HG02571 (cell line): Measurements from ENCODE around the gene MIB1.
"Not testable (repeated sequence)": the region's sequence is repeated elsewhere in the genome, so short reads cannot be mapped to it uniquely, and the experiment has no call there.

ENCODE experiments used
- ATAC-seq: cut with Tn5 transposase; IDR thresholded peaks from one replicate; pipeline ENCODE4 v1.9.1; 2021; ENCODE audit warnings: mild to moderate bottlenecking, moderate library complexity; ENCODE audit not compliant: unreplicated experiment

The MIB1 gene

GRCh38 chr18:21742315-21742687 lies 1.7 kb downstream of the MIB1 start:
- no peak for ATAC-seq

DNA sequence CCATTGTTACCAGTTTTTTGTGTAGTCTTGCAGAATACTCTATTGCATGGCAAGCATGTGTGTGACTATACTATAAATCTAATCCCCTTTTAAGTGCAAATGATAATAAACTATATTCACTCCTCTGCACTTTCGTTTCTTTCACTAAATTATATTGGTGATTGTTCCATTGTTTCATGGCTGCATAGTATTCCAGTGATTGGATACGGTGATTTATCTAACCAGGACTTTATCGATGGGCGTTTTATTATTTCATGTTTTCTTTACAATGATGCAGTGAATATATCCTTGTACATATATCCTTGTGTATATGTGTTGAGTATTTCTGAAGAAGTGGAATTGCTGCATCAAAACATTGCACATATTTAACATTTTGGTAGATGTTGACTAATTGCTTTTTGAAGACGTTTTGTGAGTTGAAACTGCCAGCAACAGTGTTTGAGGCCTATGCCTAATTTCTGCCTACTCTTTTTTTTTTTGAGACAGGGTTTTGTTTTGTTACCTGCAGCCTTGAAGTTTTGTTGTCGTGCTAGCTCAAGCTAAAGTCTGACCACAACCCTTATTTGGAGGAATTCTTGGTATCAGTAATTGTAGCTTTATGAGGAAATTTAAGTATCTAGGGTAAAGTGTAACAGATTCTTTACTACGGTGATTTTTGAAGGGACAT lies 2.7 kb downstream of the MIB1 start:
- ATAC-seq: no peak

DNA sequence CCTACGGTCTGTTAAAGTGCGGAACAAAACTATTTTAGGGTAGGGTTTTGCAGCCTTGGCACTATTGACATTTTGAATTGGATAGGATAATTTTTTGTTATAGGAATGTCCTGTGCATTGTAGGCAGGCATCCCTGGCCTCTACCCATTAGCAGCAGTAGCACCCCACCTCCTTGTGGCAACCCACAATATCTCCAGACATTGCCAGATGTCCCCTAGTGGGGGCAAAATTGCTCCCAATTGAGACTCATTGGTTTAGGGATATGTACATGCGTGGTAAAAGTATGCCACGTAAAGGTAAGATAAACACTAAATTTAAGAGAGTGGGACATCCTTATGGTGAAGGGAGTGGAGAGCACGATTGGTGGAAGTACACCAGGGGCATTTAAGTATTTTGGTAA lies 4.6 kb downstream of the MIB1 start:
- ATAC-seq: no peak

DNA sequence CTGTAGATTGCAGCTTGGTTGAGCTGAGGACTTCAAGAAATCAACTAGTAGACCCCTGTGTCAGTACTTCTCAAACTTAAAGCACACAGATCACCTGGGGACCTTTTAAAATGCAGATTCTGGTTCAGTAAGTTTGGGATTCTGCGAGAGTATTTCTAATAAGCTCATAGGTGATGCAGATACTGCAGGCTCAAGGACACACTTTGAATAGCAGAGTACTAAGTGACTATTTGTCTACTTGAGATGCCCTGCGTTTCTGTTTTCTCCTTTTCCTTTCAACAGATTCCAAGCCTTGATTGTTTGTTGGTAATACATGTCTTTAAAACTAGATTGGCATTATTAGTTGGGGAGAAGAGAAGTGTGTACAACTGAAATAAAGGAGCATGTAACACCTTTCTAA lies 6.7 kb downstream of the MIB1 start:
- no peak for ATAC-seq

DNA sequence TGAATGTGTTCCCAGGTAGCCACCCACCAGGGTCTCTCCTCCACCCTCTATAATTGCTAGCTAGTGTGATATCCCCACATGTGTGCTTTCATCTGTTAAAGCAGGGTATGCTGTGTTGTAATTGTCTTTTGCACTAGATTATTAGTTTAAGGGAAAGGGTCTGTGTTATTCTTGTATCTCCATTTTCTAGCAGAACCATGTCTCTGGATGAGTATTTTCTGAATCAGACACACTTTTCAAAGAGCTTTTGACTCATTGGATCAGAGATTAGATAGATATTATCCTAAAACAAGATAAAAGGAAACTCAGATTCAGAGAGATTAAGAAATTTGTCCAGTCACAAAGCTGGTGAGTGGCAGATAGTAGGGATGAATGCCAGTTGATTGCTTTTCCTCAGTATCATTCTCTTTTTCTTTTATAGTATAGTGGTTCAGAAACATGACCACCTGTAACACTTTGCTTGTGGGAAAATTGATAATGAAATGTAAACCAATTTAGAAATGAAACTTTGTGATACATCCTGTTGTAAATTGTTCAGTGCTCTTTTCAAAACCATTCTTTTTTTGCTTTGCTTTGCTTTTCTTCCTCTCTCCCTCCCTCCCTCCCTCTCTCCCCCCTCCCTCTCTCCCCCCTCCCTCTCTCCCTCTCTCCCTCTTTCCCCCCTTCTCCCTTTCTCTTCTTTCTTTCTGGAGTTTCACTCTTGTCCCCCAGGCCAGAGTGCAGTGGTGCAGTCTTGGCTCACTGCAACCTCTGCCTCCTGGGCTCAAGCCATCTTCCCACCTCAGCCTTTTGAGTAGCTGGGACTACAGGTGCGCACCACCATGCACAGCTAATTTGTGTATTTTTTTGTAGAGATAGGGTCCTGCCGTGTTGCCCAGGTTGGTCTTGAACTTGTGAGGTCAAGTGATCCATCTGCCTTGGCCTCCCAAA lies 7.4 kb downstream of the MIB1 start:
- no peak for ATAC-seq

GRCh38 chr18:21757833-21758232 lies 17.2 kb downstream of the MIB1 start:
- ATAC-seq: no peak

GRCh38 chr18:21759836-21760235 lies 19.2 kb downstream of the MIB1 start:
- no peak for ATAC-seq

DNA sequence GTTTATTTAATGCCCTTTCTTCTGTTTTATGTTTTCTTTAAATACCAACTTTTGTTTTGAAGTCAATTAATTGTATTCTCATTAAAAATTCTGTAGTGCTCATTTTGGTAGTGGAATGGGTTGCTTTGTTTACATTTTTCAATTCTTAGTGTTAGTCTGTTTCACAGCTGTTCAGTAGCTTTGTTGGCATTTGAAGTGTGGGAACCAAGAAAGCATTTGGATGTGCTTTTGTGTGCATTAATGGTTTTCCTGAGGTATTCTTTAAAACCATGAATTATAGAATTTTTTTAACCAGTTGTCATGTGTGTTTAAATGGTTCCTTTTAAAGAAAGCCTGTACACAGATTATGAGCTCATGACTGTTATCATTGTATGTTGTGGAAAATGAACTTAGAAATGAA lies 19.7 kb downstream of the MIB1 start:
- no peak for ATAC-seq

- no peak for ATAC-seq
Observed at GRCh38 chr18:21761471-21762115, 21.0 kb downstream of the MIB1 start.

- no peak for ATAC-seq
Observed at GRCh38 chr18:21762181-21762772, 21.7 kb downstream of the MIB1 start.

DNA sequence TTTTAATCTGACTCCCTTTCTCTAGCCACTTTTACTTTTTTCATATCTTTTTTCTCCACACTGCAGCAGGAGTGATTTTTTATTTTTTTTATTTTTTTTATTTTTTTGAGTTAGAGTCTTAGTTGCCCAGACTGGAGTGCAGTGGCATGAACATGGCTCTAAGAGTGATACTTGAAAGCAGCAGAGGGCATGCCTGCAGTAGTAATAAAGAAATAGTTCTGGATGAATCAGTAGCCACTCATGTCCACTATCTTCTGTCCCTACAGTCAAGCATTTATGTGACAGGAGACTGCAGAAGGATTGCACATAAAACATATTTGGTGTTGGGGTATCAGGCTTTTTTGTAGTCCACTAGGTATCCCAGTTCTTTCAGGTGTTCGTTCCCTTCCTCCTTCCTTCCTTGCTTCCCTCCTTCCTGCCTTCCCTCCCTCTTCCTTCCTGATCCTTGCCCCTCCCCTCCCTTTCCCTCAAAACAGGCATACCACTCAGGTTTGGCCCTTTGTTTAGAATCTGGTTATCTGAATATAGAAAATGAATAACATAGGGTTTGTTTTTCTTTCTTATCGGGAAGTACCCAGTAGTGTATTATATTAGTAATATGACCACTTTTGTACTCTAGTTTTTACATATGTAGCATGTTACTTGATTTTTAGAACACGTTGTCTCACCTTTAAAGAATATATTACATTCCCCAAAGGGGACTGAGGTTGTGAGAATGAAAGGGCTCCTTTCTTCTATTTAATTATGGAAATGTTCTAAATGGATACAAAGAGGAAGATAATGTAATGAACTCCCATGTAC lies 23.5 kb downstream of the MIB1 start:
- no peak for ATAC-seq

DNA sequence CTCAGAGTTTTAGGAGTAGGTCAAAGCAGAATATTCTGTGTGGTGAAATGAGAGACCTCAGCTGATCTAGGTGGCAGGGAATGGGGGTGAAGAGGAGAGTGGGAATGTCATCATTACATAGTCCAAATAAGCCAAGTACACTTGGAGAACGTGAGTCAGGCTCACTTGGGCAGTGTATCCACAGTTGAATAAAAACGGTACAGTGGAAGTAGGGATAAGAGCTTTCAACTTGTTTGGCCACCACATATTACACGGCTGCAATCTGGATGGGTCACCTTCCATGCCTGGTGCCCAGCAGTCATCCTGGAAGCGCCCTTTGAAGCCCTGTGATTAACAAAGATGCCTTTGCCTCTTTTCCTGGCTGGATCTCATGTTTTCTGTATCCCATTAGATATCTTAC lies 28.6 kb downstream of the MIB1 start:
- no peak for ATAC-seq

DNA sequence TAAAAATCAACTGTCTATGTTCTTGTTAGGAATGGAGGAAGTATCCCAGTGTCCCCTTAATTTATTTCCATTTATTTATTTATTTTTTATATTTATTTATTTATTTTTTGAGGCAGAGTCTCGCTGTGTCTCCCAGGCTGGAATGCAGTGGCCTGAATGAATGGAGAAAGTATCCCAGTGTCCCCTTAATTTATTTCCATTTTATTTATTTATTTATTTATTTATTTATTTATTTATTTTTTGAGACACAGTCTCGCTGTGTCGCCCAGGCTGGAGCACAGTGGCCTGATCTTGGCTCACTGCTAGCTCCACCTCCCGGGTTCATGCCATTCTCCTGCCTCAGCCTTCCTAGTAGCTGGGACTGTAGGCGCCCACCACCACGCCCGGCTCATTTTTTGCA lies 34.1 kb downstream of the MIB1 start:
- no peak for ATAC-seq

- ATAC-seq: peak; percentile 77
Observed at GRCh38 chr18:21777814-21778213, 37.2 kb downstream of the MIB1 start.

- ATAC-seq: no peak
Observed at GRCh38 chr18:21786526-21786925, 45.9 kb downstream of the MIB1 start.

GRCh38 chr18:21796089-21796488 lies 55.5 kb downstream of the MIB1 start:
- not testable (repeated sequence) for ATAC-seq

- no peak for ATAC-seq
Observed at GRCh38 chr18:21798126-21798525, 57.5 kb downstream of the MIB1 start.

GRCh38 chr18:21799721-21800120 lies 59.1 kb downstream of the MIB1 start:
- ATAC-seq: no peak

- ATAC-seq: no peak
Observed at GRCh38 chr18:21803495-21803894, 62.9 kb downstream of the MIB1 start.

GRCh38 chr18:21805771-21806366 lies 65.3 kb downstream of the MIB1 start:
- ATAC-seq: no peak
